ENCODE measurements around the gene CNTNAP4.

The CNTNAP4 gene

DNA sequence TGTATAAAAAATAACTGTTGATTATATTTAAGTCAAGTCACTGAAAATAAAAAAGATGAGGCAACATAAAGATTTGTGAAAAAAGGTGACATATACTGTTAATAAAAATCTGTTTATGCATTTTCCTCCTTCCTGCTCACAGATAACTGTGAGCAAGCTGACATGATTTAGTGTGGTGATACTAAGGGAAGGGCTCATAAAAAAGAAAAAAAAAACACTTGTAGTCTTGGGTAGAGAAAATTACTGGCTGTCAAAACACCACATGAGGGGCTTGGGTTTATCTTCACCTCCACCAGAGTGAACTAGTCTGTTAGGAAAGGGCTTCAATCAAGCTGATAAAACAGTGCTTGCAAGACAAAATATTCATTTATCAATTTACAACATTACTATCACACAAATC lies 247.6 kb downstream of the CNTNAP4 start:
- no peak for TF ChIP-seq CTCF (IDR thresholded peaks at IDR 0.05; ENCODE audit: extremely low read depth, missing control alignments)
- no peak for DNase-seq (ENCODE audit: low spot score)

- no peak for TF ChIP-seq CTCF (IDR thresholded peaks at IDR 0.05; ENCODE audit: extremely low read depth, missing control alignments)
- no peak for DNase-seq (ENCODE audit: low spot score)
These were observed 250.0 kb downstream of the CNTNAP4 start for GRCh38 chr16:76527244-76527643.

- no peak for TF ChIP-seq CTCF (IDR thresholded peaks at IDR 0.05; ENCODE audit: extremely low read depth, missing control alignments)
- DNase-seq (ENCODE audit: low spot score): no peak
These were observed 251.9 kb downstream of the CNTNAP4 start for GRCh38 chr16:76529120-76529519.

DNA sequence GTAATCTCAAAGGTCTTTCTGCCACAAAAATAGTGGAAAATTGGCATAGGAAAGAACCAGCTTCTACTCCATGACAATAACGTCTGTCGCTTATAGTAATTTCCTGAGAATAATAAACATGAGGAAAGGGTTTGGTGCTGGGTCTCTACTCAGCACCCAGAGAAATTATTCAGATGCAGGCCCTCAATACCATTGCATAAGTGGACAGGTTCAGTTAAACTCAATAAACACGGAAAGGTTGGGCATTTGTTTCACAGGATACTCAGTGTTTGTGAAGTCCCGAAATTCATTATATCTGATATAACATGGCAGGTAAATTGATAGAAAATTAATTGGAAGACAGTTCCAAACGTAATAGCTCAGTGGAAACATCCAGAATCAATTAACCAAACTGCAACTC lies 254.0 kb downstream of the CNTNAP4 start:
- no peak for DNase-seq (ENCODE audit: low spot score)
- TF ChIP-seq CTCF (IDR thresholded peaks at IDR 0.05; ENCODE audit: extremely low read depth, missing control alignments): no peak

GRCh38 chr16:76532188-76532973 lies 255.2 kb downstream of the CNTNAP4 start:
- no peak for TF ChIP-seq CTCF (IDR thresholded peaks at IDR 0.05; ENCODE audit: extremely low read depth, missing control alignments)
- DNase-seq (ENCODE audit: low spot score): no peak

GRCh38 chr16:76539609-76540008 lies 262.4 kb downstream of the CNTNAP4 start:
- TF ChIP-seq CTCF (IDR thresholded peaks at IDR 0.05; ENCODE audit: extremely low read depth, missing control alignments): no peak

DNA sequence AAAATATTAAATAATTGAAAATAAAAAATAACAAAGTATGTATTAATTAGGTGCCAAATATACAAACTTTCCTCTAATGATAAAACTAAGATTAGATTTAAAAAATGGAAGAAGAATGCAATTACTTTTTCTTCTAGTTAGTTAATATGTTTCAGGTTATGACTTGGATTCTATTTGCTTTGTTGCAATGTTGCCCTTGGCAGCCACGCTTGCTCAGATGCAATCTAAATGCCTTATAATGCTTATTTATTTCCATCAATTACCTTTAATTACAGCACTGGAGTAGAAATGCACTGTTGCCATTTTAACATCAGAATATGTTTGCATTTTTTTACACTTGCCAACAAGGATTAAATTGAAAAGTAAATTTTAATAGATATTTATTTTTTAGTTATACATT lies 263.9 kb downstream of the CNTNAP4 start:
- TF ChIP-seq CTCF (IDR thresholded peaks at IDR 0.05; ENCODE audit: extremely low read depth, missing control alignments): no peak
- no peak for DNase-seq (ENCODE audit: low spot score)

More at GRCh38 chr16:76539609-76540008, 262.4 kb downstream of the CNTNAP4 start:
- no peak for DNase-seq (ENCODE audit: low spot score)
